T-helper 2 cell treated with Interferon-gamma antibody and Interleukin-4, amounts not matched to agents 5 μg/mL and 100 μg/mL, for 36 hours (primary cell): Measurements from ENCODE around the gene DPPA2.

ENCODE experiments used
- DNase-seq: peaks from one replicate; pipeline ENCODE4 v3.0.0; 2021; ENCODE audit warnings: low spot score
- H3K27ac Mint-ChIP-seq: one replicate; pipeline ENCODE4 v1.8.0; 2021; ENCODE audit warnings: mild to moderate bottlenecking, mixed read lengths
- H3K27me3 Mint-ChIP-seq: one replicate; pipeline ENCODE4 v1.8.0; 2021; ENCODE audit warnings: low read depth, mixed read lengths
- H3K36me3 Mint-ChIP-seq: one replicate; pipeline ENCODE4 v1.8.0; 2021; ENCODE audit warnings: low read depth, mixed read lengths
- H3K4me1 Mint-ChIP-seq: one replicate; pipeline ENCODE4 v1.8.0; 2021; ENCODE audit warnings: low read depth, mixed read lengths
- H3K4me3 Mint-ChIP-seq: one replicate; pipeline ENCODE4 v1.8.0; 2022; ENCODE audit warnings: mild to moderate bottlenecking, moderate library complexity, mixed read lengths
- H3K9me3 Mint-ChIP-seq: one replicate; pipeline ENCODE4 v1.8.0; 2021; ENCODE audit warnings: mixed read lengths

The DPPA2 gene

DNA sequence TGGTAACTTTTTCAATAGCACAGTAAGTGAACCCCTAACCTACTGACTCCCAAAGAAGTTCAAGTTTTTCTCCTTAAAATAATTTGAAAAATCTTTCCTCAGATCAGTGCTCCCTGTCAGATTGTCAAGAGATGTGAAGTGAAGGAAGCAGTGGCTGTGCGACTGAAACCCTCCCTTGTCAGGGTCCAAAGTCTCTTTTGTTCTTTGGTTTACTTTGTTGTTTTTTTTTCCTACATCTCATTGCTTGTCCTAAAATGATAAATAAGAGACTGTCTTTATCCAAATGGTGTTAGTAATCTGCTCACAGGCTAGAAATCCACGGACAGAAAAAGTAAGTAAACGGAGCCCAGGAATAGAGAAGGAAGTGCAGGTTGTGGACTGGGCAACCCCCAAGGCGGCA is 22.0 kb upstream of the DPPA2 start:
- no peaks in the 10 kb centered on the region for H3K9me3 Mint-ChIP-seq
- peaks cover 3% of the 10 kb centered on the region for H3K36me3 Mint-ChIP-seq
- no peak overlapping the region for H3K4me3 Mint-ChIP-seq

DNA sequence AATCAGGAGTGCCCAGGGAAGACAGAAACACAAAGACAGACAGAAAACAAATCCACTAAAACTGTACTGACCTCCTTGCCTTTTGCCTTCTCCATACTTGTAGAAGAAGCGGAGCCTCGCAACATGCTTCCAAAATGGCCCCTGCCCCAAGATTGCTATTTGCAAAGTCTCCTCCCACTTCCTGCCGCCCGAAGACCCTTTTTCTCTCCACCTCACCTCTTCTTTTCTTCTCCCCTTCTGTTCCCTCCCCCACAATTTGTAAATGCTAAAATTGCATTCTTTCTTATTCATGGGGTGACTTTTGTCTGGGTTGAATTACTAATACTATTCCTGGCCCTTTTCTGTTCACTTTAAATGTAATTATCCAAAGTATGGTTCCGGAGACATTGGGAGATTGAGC is 21.1 kb upstream of the DPPA2 start, which contains the start of gene DPPA4:
Gene DPPA4, minus strand, starts transcription at position 154 of the 400 bp plus-strand sequence. Its CDS starts 29 bp downstream, at position 125.
- Mint-ChIP-seq H3K36me3 (peaks cover 3% of the 10 kb centered on the region), H3K27me3 (peaks cover 37% of the 10 kb centered on the region), H3K9me3 (no peaks in the 10 kb centered on the region), H3K4me3 (peak within 1 kb of the TSS; percentile 64), H3K27ac (no peak within 1 kb of the TSS), H3K4me1 (no peaks in the 10 kb centered on the region)
- DNase-seq: no peak

More for the DNA sequence above, 22.0 kb upstream of the DPPA2 start:
- Mint-ChIP-seq H3K4me1 (no peaks in the 10 kb centered on the region), H3K27ac (no peak overlapping the region), H3K27me3 (peaks cover 37% of the 10 kb centered on the region)
- no peak for DNase-seq

- H3K27ac Mint-ChIP-seq: no peak overlapping the region
- peak overlapping the region; percentile 64 for H3K4me3 Mint-ChIP-seq
- no peaks in the 10 kb centered on the region for H3K4me1 Mint-ChIP-seq
- H3K36me3 Mint-ChIP-seq: peaks cover 3% of the 10 kb centered on the region
- peaks cover 37% of the 10 kb centered on the region for H3K27me3 Mint-ChIP-seq
- no peaks in the 10 kb centered on the region for H3K9me3 Mint-ChIP-seq
- no peak for DNase-seq
Measured at GRCh38 chr3:109336291-109336861, 20.1 kb upstream of the DPPA2 start.

DNA sequence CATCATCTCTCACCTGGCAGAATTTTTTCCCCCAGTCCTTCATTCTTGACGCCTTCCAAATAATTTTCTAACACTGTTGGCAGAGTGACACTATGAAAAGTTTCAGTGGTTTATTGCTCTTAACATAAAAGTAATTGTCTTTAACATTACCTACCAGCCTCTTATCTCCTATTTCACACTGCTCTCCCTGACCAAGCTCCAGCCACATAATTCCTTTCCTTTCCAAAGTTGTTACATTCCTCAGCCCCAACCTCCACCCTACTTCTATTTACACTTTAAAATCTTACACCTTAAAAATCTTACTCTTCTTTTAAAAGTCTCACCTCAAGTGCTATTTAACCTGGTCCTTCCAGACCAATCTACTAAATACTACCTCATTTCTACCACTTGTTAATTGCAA is 18.3 kb upstream of the DPPA2 start:
- no peaks in the 10 kb centered on the region for H3K9me3 Mint-ChIP-seq
- no peaks in the 10 kb centered on the region for H3K4me1 Mint-ChIP-seq
- peaks cover 37% of the 10 kb centered on the region for H3K27me3 Mint-ChIP-seq
- H3K27ac Mint-ChIP-seq: no peak overlapping the region
- no peak for DNase-seq
- no peak overlapping the region for H3K4me3 Mint-ChIP-seq
- H3K36me3 Mint-ChIP-seq: peaks cover 3% of the 10 kb centered on the region

DNA sequence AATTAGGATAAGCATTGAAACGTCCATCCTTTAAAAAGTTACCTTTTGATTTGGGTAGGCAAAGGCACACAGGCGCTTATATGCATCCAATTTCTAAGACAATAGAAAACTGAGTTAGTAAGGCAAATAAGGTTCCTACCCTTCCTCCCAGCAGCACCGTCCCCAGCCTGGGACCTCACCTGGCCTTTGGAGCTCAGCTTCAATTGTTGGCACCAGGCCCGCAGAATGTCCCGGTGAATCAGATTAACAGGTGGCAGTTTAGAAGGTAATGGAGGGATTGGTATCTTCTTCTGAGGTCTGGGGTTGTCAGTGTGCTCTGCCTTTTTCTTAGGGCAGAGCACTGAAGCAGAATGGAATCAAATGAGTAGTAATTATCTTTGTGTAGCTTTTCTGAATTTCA is 15.4 kb upstream of the DPPA2 start:
- Mint-ChIP-seq H3K36me3 (no peaks in the 10 kb centered on the region), H3K4me1 (no peaks in the 10 kb centered on the region), H3K4me3 (no peak overlapping the region), H3K9me3 (no peaks in the 10 kb centered on the region), H3K27ac (no peak overlapping the region), H3K27me3 (peaks cover 15% of the 10 kb centered on the region)
- no peak for DNase-seq

GRCh38 chr3:109330405-109330804 is 14.1 kb upstream of the DPPA2 start:
- DNase-seq: no peak
- Mint-ChIP-seq H3K27ac (no peak overlapping the region), H3K36me3 (no peaks in the 10 kb centered on the region), H3K27me3 (peaks cover 6% of the 10 kb centered on the region), H3K4me1 (no peaks in the 10 kb centered on the region), H3K4me3 (no peak overlapping the region), H3K9me3 (no peaks in the 10 kb centered on the region)

DNA sequence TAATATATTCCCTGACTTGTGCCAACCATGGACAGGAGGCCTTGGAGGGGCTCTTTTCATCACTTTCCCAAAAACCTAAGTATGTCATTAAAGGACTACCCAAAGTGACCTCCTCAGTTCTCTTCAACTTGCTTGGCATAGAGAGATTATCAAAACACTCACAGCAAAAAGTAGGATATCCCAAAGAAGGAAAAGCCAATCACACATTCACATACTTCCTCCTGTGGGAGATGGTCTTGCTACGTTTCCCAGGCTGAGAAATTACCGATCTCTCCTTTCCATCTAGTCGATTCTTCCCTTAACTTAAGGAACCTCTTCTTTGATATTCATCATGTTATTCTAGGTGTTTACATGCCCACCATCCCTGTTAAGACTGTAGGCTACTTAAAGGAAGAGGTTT is 11.9 kb upstream of the DPPA2 start:
- Mint-ChIP-seq H3K36me3 (no peaks in the 10 kb centered on the region), H3K9me3 (no peaks in the 10 kb centered on the region), H3K4me3 (no peak overlapping the region), H3K27me3 (no peaks in the 10 kb centered on the region), H3K27ac (no peak overlapping the region), H3K4me1 (no peaks in the 10 kb centered on the region)
- no peak for DNase-seq

GRCh38 chr3:109325657-109326056 is 9.3 kb upstream of the DPPA2 start:
- no peak for DNase-seq
- Mint-ChIP-seq H3K27me3 (no peaks in the 10 kb centered on the region), H3K4me3 (no peak overlapping the region), H3K27ac (no peak overlapping the region), H3K4me1 (no peaks in the 10 kb centered on the region), H3K36me3 (no peaks in the 10 kb centered on the region), H3K9me3 (no peaks in the 10 kb centered on the region)

DNA sequence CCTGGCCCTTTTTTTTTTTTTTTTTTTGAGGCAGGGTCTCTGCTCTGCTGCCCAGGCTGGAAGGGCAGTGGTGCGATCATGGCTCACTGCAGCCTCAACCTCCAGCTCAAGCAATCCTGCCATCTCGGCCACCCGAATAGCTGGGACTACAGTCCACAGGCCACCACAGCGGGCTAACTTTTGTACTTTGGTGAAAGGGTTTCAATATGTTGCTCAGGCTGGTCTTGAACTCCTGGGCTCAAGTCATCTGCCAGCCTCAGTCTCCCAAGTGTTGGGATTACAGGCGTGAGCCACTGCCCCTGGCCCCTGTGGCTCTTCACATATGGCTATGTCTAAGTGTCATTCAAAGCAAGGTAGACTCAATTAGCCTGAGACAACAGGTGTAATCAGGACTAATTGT is 8.8 kb upstream of the DPPA2 start:
- Mint-ChIP-seq H3K27me3 (no peaks in the 10 kb centered on the region), H3K27ac (no peak overlapping the region), H3K4me3 (no peak overlapping the region), H3K9me3 (no peaks in the 10 kb centered on the region), H3K4me1 (no peaks in the 10 kb centered on the region), H3K36me3 (no peaks in the 10 kb centered on the region)
- no peak for DNase-seq

- no peak for DNase-seq
- H3K27ac Mint-ChIP-seq: no peak overlapping the region
- H3K4me1 Mint-ChIP-seq: no peaks in the 10 kb centered on the region
- no peak overlapping the region for H3K4me3 Mint-ChIP-seq
- H3K27me3 Mint-ChIP-seq: no peaks in the 10 kb centered on the region
- H3K9me3 Mint-ChIP-seq: no peaks in the 10 kb centered on the region
- no peaks in the 10 kb centered on the region for H3K36me3 Mint-ChIP-seq
Measured at GRCh38 chr3:109313061-109313460, 3.3 kb downstream of the DPPA2 start.

GRCh38 chr3:109297496-109297895 is 18.8 kb downstream of the DPPA2 start:
- Mint-ChIP-seq H3K27me3 (no peaks in the 10 kb centered on the region), H3K9me3 (no peaks in the 10 kb centered on the region), H3K36me3 (no peaks in the 10 kb centered on the region)

GRCh38 chr3:109284071-109284470 is 32.2 kb downstream of the DPPA2 start:
- Mint-ChIP-seq H3K4me1 (no peaks in the 10 kb centered on the region), H3K27me3 (no peaks in the 10 kb centered on the region), H3K36me3 (no peaks in the 10 kb centered on the region), H3K4me3 (no peak overlapping the region), H3K27ac (no peak overlapping the region), H3K9me3 (no peaks in the 10 kb centered on the region)
- DNase-seq: no peak

More at GRCh38 chr3:109297496-109297895, 18.8 kb downstream of the DPPA2 start:
- no peaks in the 10 kb centered on the region for H3K4me1 Mint-ChIP-seq
- H3K4me3 Mint-ChIP-seq: no peak overlapping the region
- H3K27ac Mint-ChIP-seq: no peak overlapping the region
- DNase-seq: no peak

DNA sequence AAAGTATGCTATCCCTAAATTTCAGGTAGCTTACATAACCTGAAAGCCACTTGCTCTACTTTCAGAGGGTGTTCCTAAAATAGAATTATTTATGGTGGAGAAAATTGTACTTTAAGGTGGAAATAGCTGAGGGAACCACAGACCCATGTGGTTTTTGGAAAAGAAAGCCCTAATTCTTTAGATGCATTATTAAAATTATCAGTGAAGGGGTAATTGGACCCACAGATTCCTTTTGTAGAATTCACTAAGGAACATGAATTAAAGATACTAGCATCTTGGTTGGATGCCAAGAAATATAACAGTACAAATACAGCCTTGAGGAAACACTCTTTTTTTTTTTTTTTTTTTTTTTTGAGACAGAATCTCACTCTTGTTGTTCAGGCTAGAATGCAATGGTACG is 37.8 kb downstream of the DPPA2 start:
- H3K4me3 Mint-ChIP-seq: no peak overlapping the region

GRCh38 chr3:109278141-109278540 is 38.2 kb downstream of the DPPA2 start:
- no peaks in the 10 kb centered on the region for H3K27me3 Mint-ChIP-seq
- no peaks in the 10 kb centered on the region for H3K4me1 Mint-ChIP-seq
- no peaks in the 10 kb centered on the region for H3K36me3 Mint-ChIP-seq
- no peak overlapping the region for H3K27ac Mint-ChIP-seq
- no peak overlapping the region for H3K4me3 Mint-ChIP-seq
- H3K9me3 Mint-ChIP-seq: no peaks in the 10 kb centered on the region
- no peak for DNase-seq

More for the DNA sequence above, 37.8 kb downstream of the DPPA2 start:
- no peak for DNase-seq
- H3K27me3 Mint-ChIP-seq: no peaks in the 10 kb centered on the region
- H3K36me3 Mint-ChIP-seq: no peaks in the 10 kb centered on the region
- H3K9me3 Mint-ChIP-seq: no peaks in the 10 kb centered on the region
- H3K4me1 Mint-ChIP-seq: no peaks in the 10 kb centered on the region
- no peak overlapping the region for H3K27ac Mint-ChIP-seq

- Mint-ChIP-seq H3K4me1 (no peaks in the 10 kb centered on the region), H3K4me3 (no peak overlapping the region), H3K9me3 (no peaks in the 10 kb centered on the region), H3K27me3 (no peaks in the 10 kb centered on the region), H3K36me3 (no peaks in the 10 kb centered on the region), H3K27ac (no peak overlapping the region)
- no peak for DNase-seq
Measured at GRCh38 chr3:109275702-109276293, 40.5 kb downstream of the DPPA2 start.
